K562 (cell line): Measurements from ENCODE around the gene UBE2L3. TPM values are rescaled to one million over a fixed set of nuclear protein-coding genes. Genes with fewer than 3 reads are reported as not detected.

Experiments used
- ARID1B ChIP-seq: fragments of 450-650 bp; IDR thresholded peaks from 2 replicates; pipeline ENCODE4 v1.6.1; 2016; ENCODE audit warnings: antibody characterized with exemption, mild to moderate bottlenecking, inconsistent platforms
- ATF2 ChIP-seq: sonication (generic); formaldehyde crosslinking; IDR thresholded peaks from 2 replicates; pipeline ENCODE4 v1.8.1; 2022; ENCODE audit warnings: missing genetic modification reagents
- CCAR2 ChIP-seq: fragments of 200-400 bp; formaldehyde crosslinking; IDR thresholded peaks from 2 replicates; pipeline ENCODE4 v1.6.1; 2017; ENCODE audit warnings: mild to moderate bottlenecking, low read depth, low read length
- DDX20 ChIP-seq: fragments of 450-650 bp; IDR thresholded peaks from 2 replicates; pipeline ENCODE4 v1.6.1; 2016; ENCODE audit warnings: missing genetic modification characterization, low read depth, mild to moderate bottlenecking, missing compliant biosample characterization, moderate library complexity
- DNMT1 ChIP-seq: fragments of 450-650 bp; IDR thresholded peaks from 2 replicates; pipeline ENCODE4 v1.6.1; 2016; ENCODE audit warnings: antibody characterized with exemption, mild to moderate bottlenecking
- ELF2 ChIP-seq: fragments of 250-450 bp; sonication (Bioruptor Pico); IDR thresholded peaks from 2 replicates; pipeline ENCODE4 v1.5.0; 2021; ENCODE audit warnings: mild to moderate bottlenecking
- EP300 ChIP-seq: IDR thresholded peaks from 2 replicates; pipeline ENCODE4 v1.6.1; 2012; ENCODE audit warnings: low read length, improper control_type of control experiment
- ESRRB ChIP-seq: fragments of 250-450 bp; sonication (Bioruptor Pico); IDR thresholded peaks from 2 replicates; pipeline ENCODE4 v1.5.0; 2020; ENCODE audit warnings: mild to moderate bottlenecking, moderate library complexity, borderline replicate concordance
- ILK ChIP-seq: fragments of 450-650 bp; IDR thresholded peaks from 2 replicates; pipeline ENCODE4 v1.6.1; 2016; ENCODE audit warnings: missing genetic modification characterization, low read depth, mild to moderate bottlenecking, missing compliant biosample characterization, moderate library complexity, borderline replicate concordance
- MTA1 ChIP-seq: fragments of 450-650 bp; IDR thresholded peaks from 2 replicates; pipeline ENCODE4 v1.6.1; 2017; ENCODE audit warnings: borderline replicate concordance
- PHF8 ChIP-seq: fragments of 200-600 bp; sonication (generic); IDR thresholded peaks from 2 replicates; pipeline ENCODE4 v1.6.1; 2012; ENCODE audit warnings: mixed run types, mild to moderate bottlenecking, inconsistent platforms, low read length, moderate library complexity, borderline replicate concordance
- SLC30A9 ChIP-seq: fragments of 250-450 bp; sonication (Bioruptor Pico); IDR thresholded peaks from 2 replicates; pipeline ENCODE4 v1.8.0; 2022; ENCODE audit warnings: mild to moderate bottlenecking, moderate library complexity
- SMAD3 ChIP-seq: fragments of 450-650 bp; formaldehyde crosslinking; conservative IDR thresholded peaks from 2 replicates; pipeline ENCODE4 v1.4.0; 2020; ENCODE audit warnings: mild to moderate bottlenecking
- SMAD4 ChIP-seq: fragments of 250-450 bp; sonication (Bioruptor Pico); conservative IDR thresholded peaks from 2 replicates; pipeline ENCODE4 v1.8.0; 2021; ENCODE audit warnings: inconsistent platforms, mild to moderate bottlenecking, moderate library complexity
- TEAD1 ChIP-seq, 2 experiments: fragments of 450-650 bp in 1 of 2; sonication (generic) in 1 of 2; formaldehyde crosslinking; IDR thresholded peaks; 2 replicates each; pipeline versions ENCODE4 v1.4.0 to v1.8.0; 2020 to 2022; ENCODE audit warnings: mild to moderate bottlenecking in 2 of 2, missing genetic modification reagents in 1 of 2
- THAP7 ChIP-seq: fragments of 250-450 bp; sonication (Bioruptor Pico); IDR thresholded peaks from 2 replicates; pipeline ENCODE4 v1.5.0; 2021
- ZBTB1 ChIP-seq: sonication (generic); formaldehyde crosslinking; IDR thresholded peaks from 2 replicates; pipeline ENCODE4 v1.8.1; 2023; ENCODE audit warnings: missing genetic modification reagents, low read depth, mild to moderate bottlenecking, borderline replicate concordance
- ZFP1 ChIP-seq: fragments of 450-650 bp; formaldehyde crosslinking; IDR thresholded peaks from 2 replicates; pipeline ENCODE4 v1.4.0; 2020; ENCODE audit warnings: mild to moderate bottlenecking, mixed read lengths
- ZNF197 ChIP-seq: fragments of 200-800 bp; sonication (Bioruptor generic); IDR thresholded peaks from 2 replicates; pipeline ENCODE4 v1.6.1; 2016; ENCODE audit warnings: low read depth, missing genetic modification characterization, missing compliant biosample characterization
- ZNF224 ChIP-seq: sonication (generic); formaldehyde crosslinking; IDR thresholded peaks from 2 replicates; pipeline ENCODE4 v1.8.0; 2022; ENCODE audit warnings: mild to moderate bottlenecking, missing genetic modification reagents
- ZNF24 ChIP-seq: fragments of 450-650 bp; IDR thresholded peaks from 2 replicates; pipeline ENCODE4 v1.6.1; 2016
- ZNF589 ChIP-seq: fragments of 200-800 bp; sonication (Bioruptor generic); IDR thresholded peaks from 2 replicates; pipeline ENCODE4 v1.6.1; 2016; ENCODE audit warnings: low read depth, missing genetic modification characterization, missing compliant biosample characterization
- ZNF780A ChIP-seq: fragments of 250-450 bp; sonication (Bioruptor Pico); IDR thresholded peaks from 2 replicates; pipeline ENCODE4 v1.5.0; 2021; ENCODE audit warnings: mild to moderate bottlenecking
- polyA plus RNA-seq, 8 experiments: library from polyadenylated mRNA; depleted of rRNA in 4 of 8; stranded (reverse) in 5 of 8; unstranded in 3 of 8; fragments of >200 nt; fragmentation: Nextera tagmentation in 2 of 8; fragmentation: Illumina TruSeq in 1 of 8; extraction: Ambion mirVana in 2 of 8; extraction: Trizol in 1 of 8; gene quantifications; 2 replicates each; pipeline versions ENCODE4 v1.2.1 to v1.2.3, GENCODE V29; 2011 to 2014; ENCODE audit warnings: inconsistent platforms in 1 of 8, missing spikeins in 1 of 8
- total RNA-seq, 7 experiments: library from RNA; depleted of rRNA in 6 of 7; stranded (reverse); fragments of >200 nt in 6 of 7; fragmentation: Illumina TruSeq in 2 of 7; extraction: Trizol in 2 of 7; gene quantifications; 2 replicates each; pipeline versions ENCODE4 v1.2.1 to v1.2.3, GENCODE V29; 2011 to 2021; ENCODE audit warnings: low replicate concordance in 1 of 7
- TF ChIP-seq, protein P1 (sequence below): sonication (generic); formaldehyde crosslinking; IDR thresholded peaks from 2 replicates; pipeline ENCODE4 v1.8.1; 2023; ENCODE audit warnings: mild to moderate bottlenecking, missing genetic modification reagents, moderate library complexity
- TF ChIP-seq, protein P2 (sequence below): fragments of 450-650 bp; IDR thresholded peaks from 2 replicates; pipeline ENCODE4 v1.6.1; 2018; ENCODE audit warnings: mild to moderate bottlenecking, low read depth; ENCODE audit not compliant: partially characterized antibody

UBE2L3 gene
- total and polyA plus RNA-seq, 9 of the 15 experiments (the other 6 are each of a cell fraction or from before 2014, with no cell fraction given) = 215 to 625 (median 285) TPM

- TF ChIP-seq, protein P1, sequence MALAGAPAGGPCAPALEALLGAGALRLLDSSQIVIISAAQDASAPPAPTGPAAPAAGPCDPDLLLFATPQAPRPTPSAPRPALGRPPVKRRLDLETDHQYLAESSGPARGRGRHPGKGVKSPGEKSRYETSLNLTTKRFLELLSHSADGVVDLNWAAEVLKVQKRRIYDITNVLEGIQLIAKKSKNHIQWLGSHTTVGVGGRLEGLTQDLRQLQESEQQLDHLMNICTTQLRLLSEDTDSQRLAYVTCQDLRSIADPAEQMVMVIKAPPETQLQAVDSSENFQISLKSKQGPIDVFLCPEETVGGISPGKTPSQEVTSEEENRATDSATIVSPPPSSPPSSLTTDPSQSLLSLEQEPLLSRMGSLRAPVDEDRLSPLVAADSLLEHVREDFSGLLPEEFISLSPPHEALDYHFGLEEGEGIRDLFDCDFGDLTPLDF (CRISPR knock-in tag) = peak; percentile 48; the same call in 1 of the 2 replicates
- TF ChIP-seq, protein P2, sequence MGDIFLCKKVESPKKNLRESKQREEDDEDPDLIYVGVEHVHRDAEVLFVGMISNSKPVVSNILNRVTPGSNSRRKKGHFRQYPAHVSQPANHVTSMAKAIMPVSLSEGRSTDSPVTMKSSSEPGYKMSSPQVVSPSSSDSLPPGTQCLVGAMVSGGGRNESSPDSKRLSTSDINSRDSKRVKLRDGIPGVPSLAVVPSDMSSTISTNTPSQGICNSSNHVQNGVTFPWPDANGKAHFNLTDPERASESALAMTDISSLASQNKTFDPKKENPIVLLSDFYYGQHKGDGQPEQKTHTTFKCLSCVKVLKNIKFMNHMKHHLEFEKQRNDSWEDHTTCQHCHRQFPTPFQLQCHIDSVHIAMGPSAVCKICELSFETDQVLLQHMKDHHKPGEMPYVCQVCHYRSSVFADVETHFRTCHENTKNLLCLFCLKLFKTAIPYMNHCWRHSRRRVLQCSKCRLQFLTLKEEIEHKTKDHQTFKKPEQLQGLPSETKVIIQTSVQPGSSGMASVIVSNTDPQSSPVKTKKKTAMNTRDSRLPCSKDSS = no peak
- no peak for TF ChIP-seq MTA1
- no peak for TF ChIP-seq ATF2
- no peak for TF ChIP-seq SMAD3 (CRISPR knock-in tag)
- no peak for TF ChIP-seq ILK (tag)
- TF ChIP-seq ZNF224 (CRISPR knock-in tag) = 0 out of 2 replicates have a peak, but pooled peaks have one; percentile 5
- no peak for TF ChIP-seq DDX20 (tag)
- TF ChIP-seq ARID1B = no peak
- no peak for TF ChIP-seq ESRRB (CRISPR knock-in tag)
- TF ChIP-seq EP300 = no peak
- TF ChIP-seq ZNF589 (CRISPR knock-in tag) = no peak
- no peak for TF ChIP-seq THAP7
- TF ChIP-seq ZFP1 (CRISPR knock-in tag) = no peak
- no peak for TF ChIP-seq PHF8
- TF ChIP-seq ZNF197 = no peak
- TF ChIP-seq SMAD4 (CRISPR knock-in tag) = no peak; the same call in 1 of the 2 replicates
- no peak for TF ChIP-seq ZNF780A (CRISPR knock-in tag)
- TF ChIP-seq DNMT1 = no peak
- no peak for TF ChIP-seq ELF2 (CRISPR knock-in tag)
- TF ChIP-seq ZNF24 = no peak
- no peak for TF ChIP-seq TEAD1 (CRISPR knock-in tag; IDR thresholded peaks at IDR 0.05)
- TF ChIP-seq CCAR2 = 0 out of 2 replicates have a peak, but pooled peaks have one; percentile 54
- no peak for TF ChIP-seq SLC30A9 (CRISPR knock-in tag)
- TF ChIP-seq ZBTB1 = no peak
Measured at GRCh38 chr22:21569459-21570170, 2.1 kb downstream of the UBE2L3 start (continued).
